Loucy (cell line): Measurements from ENCODE around the gene BRIP1.

Experiments used
- H2AFZ ChIP-seq: fragments of 200-600 bp; sonication (generic); 2 replicates; pipeline ENCODE4 v1.6.0; 2016; ENCODE audit warnings: antibody characterized with exemption, mild to moderate bottlenecking, low read length, moderate library complexity
- H3F3A ChIP-seq: fragments of 200-600 bp; 2 replicates; pipeline ENCODE4 v1.6.0; 2016; ENCODE audit warnings: antibody characterized with exemption, low read depth, mild to moderate bottlenecking
- H3K27me3 ChIP-seq: fragments of 200-600 bp; sonication (generic); 2 replicates; pipeline ENCODE4 v1.6.1; 2014; ENCODE audit warnings: low read length, mild to moderate bottlenecking; ENCODE audit not compliant: insufficient read depth, poor library complexity, severe bottlenecking
- H3K36me3 ChIP-seq: fragments of 200-600 bp; sonication (generic); 2 replicates; pipeline ENCODE4 v1.6.1; 2016; ENCODE audit warnings: low read length; ENCODE audit not compliant: insufficient read depth
- H3K4me1 ChIP-seq: fragments of 200-600 bp; sonication (generic); 2 replicates; pipeline ENCODE4 v1.5.1; 2014; ENCODE audit warnings: low read length, mild to moderate bottlenecking; ENCODE audit not compliant: insufficient read depth, poor library complexity, severe bottlenecking
- H3K4me2 ChIP-seq: fragments of 200-600 bp; sonication (generic); 2 replicates; pipeline ENCODE4 v1.6.0; 2014; ENCODE audit warnings: antibody characterized with exemption, low read length, low read depth, mild to moderate bottlenecking; ENCODE audit not compliant: poor library complexity, severe bottlenecking
- H3K4me3 ChIP-seq: fragments of 200-600 bp; sonication (generic); 2 replicates; pipeline ENCODE4 v1.5.1; 2014; ENCODE audit warnings: low read length, mild to moderate bottlenecking, mixed read lengths; ENCODE audit not compliant: poor library complexity, severe bottlenecking
- H3K79me2 ChIP-seq: fragments of 200-600 bp; sonication (generic); 2 replicates; pipeline ENCODE4 v1.6.1; 2014; ENCODE audit warnings: low read length; ENCODE audit not compliant: insufficient read depth
- H3K9ac ChIP-seq: fragments of 200-600 bp; sonication (generic); 2 replicates; pipeline ENCODE4 v1.6.0; 2014; ENCODE audit warnings: mild to moderate bottlenecking, low read depth, low read length, moderate library complexity; ENCODE audit not compliant: poor library complexity, severe bottlenecking
- H3K9me2 ChIP-seq: fragments of 200-600 bp; sonication (generic); replicated peaks from 2 replicates; pipeline ENCODE4 v1.6.1; 2016; ENCODE audit warnings: low read depth, low read length, mixed read lengths
- H3K9me3 ChIP-seq: fragments of 200-600 bp; sonication (generic); 2 replicates; pipeline ENCODE4 v1.6.1; 2014; ENCODE audit warnings: mild to moderate bottlenecking, antibody characterized with exemption, low read length, low read depth; ENCODE audit not compliant: insufficient read depth
- H4K20me1 ChIP-seq: fragments of 200-600 bp; sonication (generic); 2 replicates; pipeline ENCODE4 v1.6.0; 2014; ENCODE audit warnings: antibody characterized with exemption, low read length, mild to moderate bottlenecking; ENCODE audit not compliant: insufficient read depth, poor library complexity, severe bottlenecking
- EZH2phosphoT487 ChIP-seq: fragments of 200-600 bp; IDR thresholded peaks from 2 replicates; pipeline ENCODE4 v1.6.1; 2018; ENCODE audit warnings: antibody characterized with exemption, mild to moderate bottlenecking, moderate library complexity, borderline replicate concordance
- TF ChIP-seq, protein P1 (sequence below): fragments of 200-600 bp; sonication (generic); conservative IDR thresholded peaks from 2 replicates; pipeline ENCODE4 v1.5.1; 2014; ENCODE audit warnings: mild to moderate bottlenecking, antibody characterized with exemption, low read length

BRIP1 gene

DNA sequence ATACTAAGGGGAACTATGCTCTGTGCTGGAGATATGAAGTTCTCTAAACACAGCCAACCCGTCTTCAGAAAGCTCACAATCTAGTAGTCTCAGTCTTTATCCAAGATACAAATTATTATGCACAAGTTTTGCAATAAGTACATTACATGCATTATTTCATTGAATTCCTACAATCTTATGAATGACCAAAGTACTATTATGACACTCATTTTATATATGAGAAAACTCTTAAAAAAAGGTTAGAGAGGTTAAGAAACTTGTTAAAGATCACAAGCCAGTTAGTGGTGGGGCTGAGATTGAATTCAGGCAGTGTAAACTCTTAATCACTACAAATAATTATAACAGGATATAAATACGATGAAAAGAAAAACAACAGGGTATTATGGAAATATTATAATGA is 4.7 kb upstream of the BRIP1 start:
- Histone ChIP-seq H3K9me2 (no peaks in the 10 kb centered on the region), H4K20me1 (no peaks in the 10 kb centered on the region), H3K9ac (no peak overlapping the region), H3K79me2 (no peaks in the 10 kb centered on the region), H3K4me3 (no peak overlapping the region), H3K9me3 (no peaks in the 10 kb centered on the region), H3K4me1 (peaks cover 6% of the 10 kb centered on the region), H3K36me3 (peaks cover 48% of the 10 kb centered on the region; the same call in 1 of the 2 replicates), H2AFZ (no peak overlapping the region), H3K4me2 (no peak overlapping the region), H3F3A (0 out of 2 replicates have a peak, but pooled peaks cover 3% of the 10 kb centered on the region), H3K27me3 (no peaks in the 10 kb centered on the region)
- TF ChIP-seq EZH2phosphoT487 = no peak
- TF ChIP-seq, protein P1, sequence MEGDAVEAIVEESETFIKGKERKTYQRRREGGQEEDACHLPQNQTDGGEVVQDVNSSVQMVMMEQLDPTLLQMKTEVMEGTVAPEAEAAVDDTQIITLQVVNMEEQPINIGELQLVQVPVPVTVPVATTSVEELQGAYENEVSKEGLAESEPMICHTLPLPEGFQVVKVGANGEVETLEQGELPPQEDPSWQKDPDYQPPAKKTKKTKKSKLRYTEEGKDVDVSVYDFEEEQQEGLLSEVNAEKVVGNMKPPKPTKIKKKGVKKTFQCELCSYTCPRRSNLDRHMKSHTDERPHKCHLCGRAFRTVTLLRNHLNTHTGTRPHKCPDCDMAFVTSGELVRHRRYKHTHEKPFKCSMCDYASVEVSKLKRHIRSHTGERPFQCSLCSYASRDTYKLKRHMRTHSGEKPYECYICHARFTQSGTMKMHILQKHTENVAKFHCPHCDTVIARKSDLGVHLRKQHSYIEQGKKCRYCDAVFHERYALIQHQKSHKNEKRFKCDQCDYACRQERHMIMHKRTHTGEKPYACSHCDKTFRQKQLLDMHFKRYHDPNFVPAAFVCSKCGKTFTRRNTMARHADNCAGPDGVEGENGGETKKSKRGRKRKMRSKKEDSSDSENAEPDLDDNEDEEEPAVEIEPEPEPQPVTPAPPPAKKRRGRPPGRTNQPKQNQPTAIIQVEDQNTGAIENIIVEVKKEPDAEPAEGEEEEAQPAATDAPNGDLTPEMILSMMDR = no peak

DNA sequence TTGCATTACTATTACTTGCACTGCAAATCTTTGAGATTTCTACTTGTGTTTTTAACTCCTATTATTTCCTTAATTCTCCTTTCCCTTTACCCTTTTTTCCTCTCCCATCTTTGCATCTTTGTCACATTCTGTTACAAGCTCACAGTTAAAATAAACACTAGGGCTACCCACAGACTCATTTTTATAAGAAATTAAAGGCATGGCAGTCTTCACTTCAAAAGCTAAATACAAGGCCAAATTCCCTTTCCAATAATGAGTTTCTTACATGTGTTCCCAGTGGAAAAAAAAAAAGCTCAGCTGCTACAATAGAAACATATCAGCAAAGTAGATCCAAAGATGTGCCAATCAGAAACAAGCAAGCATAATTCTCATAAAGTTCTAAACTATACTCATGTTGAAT is 3.7 kb upstream of the BRIP1 start:
- TF ChIP-seq, protein P1 = no peak
- no peak for TF ChIP-seq EZH2phosphoT487
- H3K79me2 ChIP-seq = peaks cover 9% of the 10 kb centered on the region
- H4K20me1 ChIP-seq = no peaks in the 10 kb centered on the region
- no peaks in the 10 kb centered on the region for H3K9me3 ChIP-seq
- H3K4me2 ChIP-seq = no peak overlapping the region
- 0 out of 2 replicates have a peak, but pooled peaks cover 3% of the 10 kb centered on the region for H3F3A ChIP-seq
- H3K4me1 ChIP-seq = peaks cover 11% of the 10 kb centered on the region
- H3K9ac ChIP-seq = no peak overlapping the region
- H3K4me3 ChIP-seq = no peak overlapping the region
- no peak overlapping the region for H2AFZ ChIP-seq
- peaks cover 46% of the 10 kb centered on the region; the same call in 1 of the 2 replicates for H3K36me3 ChIP-seq
- no peaks in the 10 kb centered on the region for H3K9me2 ChIP-seq
- no peaks in the 10 kb centered on the region for H3K27me3 ChIP-seq

DNA sequence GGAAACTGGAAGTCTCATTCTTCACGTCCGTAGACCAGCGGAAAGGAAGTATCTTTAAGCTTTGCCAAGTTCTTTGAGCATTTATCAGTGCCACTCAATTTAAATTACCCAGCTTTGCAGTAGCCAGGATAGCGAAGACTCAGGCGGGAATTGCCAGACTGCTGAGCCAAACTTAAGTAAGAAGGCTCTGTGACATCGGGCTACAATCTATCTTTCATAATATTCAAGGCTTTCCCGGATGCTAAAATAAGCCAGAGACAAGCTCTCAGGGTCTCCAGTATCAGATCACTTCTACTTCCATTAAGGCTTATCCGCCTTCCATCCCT is 436 bp upstream of the BRIP1 start:
- H3K27me3 ChIP-seq = no peaks in the 10 kb centered on the region
- H3F3A ChIP-seq = 0 out of 2 replicates have a peak, but pooled peaks cover 3% of the 10 kb centered on the region
- H3K79me2 ChIP-seq = peaks cover 42% of the 10 kb centered on the region
- peaks cover 7% of the 10 kb centered on the region for H4K20me1 ChIP-seq
- H2AFZ ChIP-seq = peak overlapping the region; percentile 94
- peak overlapping the region; percentile 80 for H3K4me3 ChIP-seq
- H3K4me1 ChIP-seq = peaks cover 40% of the 10 kb centered on the region
- no peaks in the 10 kb centered on the region for H3K9me3 ChIP-seq
- no peak for TF ChIP-seq EZH2phosphoT487
- TF ChIP-seq, protein P1 = no peak
- peak overlapping the region; percentile 79 for H3K9ac ChIP-seq
- no peaks in the 10 kb centered on the region for H3K9me2 ChIP-seq
- H3K4me2 ChIP-seq = peak overlapping the region; percentile 90
- H3K36me3 ChIP-seq = peaks cover 14% of the 10 kb centered on the region; the same call in 1 of the 2 replicates
